T-helper 2 cell treated with Interferon-gamma antibody and Interleukin-4, amounts not matched to agents 5 μg/mL and 100 μg/mL, for 36 hours (primary cell): ENCODE data around the gene AKAP13.

Experiments used
- DNase-seq: peaks from one replicate; pipeline ENCODE4 v3.0.0; 2021; ENCODE audit warnings: low spot score
- H3K27ac Mint-ChIP-seq: one replicate; pipeline ENCODE4 v1.8.0; 2021; ENCODE audit warnings: mild to moderate bottlenecking, mixed read lengths
- H3K27me3 Mint-ChIP-seq: one replicate; pipeline ENCODE4 v1.8.0; 2021; ENCODE audit warnings: low read depth, mixed read lengths
- H3K36me3 Mint-ChIP-seq: one replicate; pipeline ENCODE4 v1.8.0; 2021; ENCODE audit warnings: low read depth, mixed read lengths
- H3K4me1 Mint-ChIP-seq: one replicate; pipeline ENCODE4 v1.8.0; 2021; ENCODE audit warnings: low read depth, mixed read lengths
- H3K4me3 Mint-ChIP-seq: one replicate; pipeline ENCODE4 v1.8.0; 2022; ENCODE audit warnings: mild to moderate bottlenecking, moderate library complexity, mixed read lengths
- H3K9me3 Mint-ChIP-seq: one replicate; pipeline ENCODE4 v1.8.0; 2021; ENCODE audit warnings: mixed read lengths

AKAP13 gene

GRCh38 chr15:85598718-85599398 lies 218.5 kb downstream of the AKAP13 start:
- no peak overlapping the region for H3K27ac Mint-ChIP-seq

DNA sequence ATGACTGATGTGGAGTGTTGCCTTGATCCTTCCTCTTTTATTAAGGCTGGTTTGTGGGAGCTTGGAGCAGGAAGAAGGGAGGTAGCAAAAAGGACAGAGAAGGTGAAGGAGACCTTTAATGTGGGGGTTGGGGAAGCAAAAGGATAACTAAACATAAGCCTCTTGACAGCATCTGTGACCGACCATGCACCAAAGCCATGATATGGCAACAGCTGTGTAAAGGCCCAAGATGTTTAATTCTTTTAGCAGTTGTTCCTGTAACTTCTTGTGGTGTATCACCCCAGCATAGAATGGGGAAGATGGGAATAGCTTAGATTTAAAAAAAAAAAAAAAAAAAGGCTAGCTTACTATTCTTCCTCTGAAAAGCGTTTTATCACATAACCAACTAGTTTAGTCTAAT lies 219.6 kb downstream of the AKAP13 start:
- Mint-ChIP-seq H3K27ac (no peak overlapping the region), H3K9me3 (no peaks in the 10 kb centered on the region), H3K4me1 (peaks cover 44% of the 10 kb centered on the region), H3K27me3 (no peaks in the 10 kb centered on the region), H3K36me3 (peaks cover 28% of the 10 kb centered on the region), H3K4me3 (no peak overlapping the region)
- DNase-seq = no peak

More at GRCh38 chr15:85598718-85599398, 218.5 kb downstream of the AKAP13 start:
- DNase-seq = no peak
- peaks cover 24% of the 10 kb centered on the region for H3K36me3 Mint-ChIP-seq
- H3K27me3 Mint-ChIP-seq = no peaks in the 10 kb centered on the region
- H3K9me3 Mint-ChIP-seq = no peaks in the 10 kb centered on the region
- no peak overlapping the region for H3K4me3 Mint-ChIP-seq
- H3K4me1 Mint-ChIP-seq = peaks cover 50% of the 10 kb centered on the region

DNA sequence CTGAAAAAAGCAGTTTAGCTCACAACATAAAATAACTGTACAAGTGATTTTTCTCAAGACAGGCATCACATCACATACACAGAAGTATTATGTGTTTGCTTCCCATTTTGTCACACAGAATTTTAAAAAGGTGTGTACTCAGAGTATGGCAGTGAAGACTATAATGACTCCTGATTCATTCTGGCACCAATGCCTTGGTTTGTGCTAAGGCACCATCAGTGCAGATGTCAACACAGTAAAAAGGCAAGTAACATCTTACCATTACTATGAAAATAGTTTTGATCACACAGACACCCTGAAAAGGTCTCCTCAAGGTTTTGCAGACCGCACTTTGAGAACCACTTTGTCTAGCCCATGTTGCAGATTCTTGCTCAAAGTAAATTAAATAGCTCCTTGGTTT lies 222.8 kb downstream of the AKAP13 start:
- DNase-seq = no peak
- peaks cover 35% of the 10 kb centered on the region for H3K4me1 Mint-ChIP-seq
- no peaks in the 10 kb centered on the region for H3K27me3 Mint-ChIP-seq
- peaks cover 27% of the 10 kb centered on the region for H3K36me3 Mint-ChIP-seq
- H3K4me3 Mint-ChIP-seq = no peak overlapping the region
- H3K27ac Mint-ChIP-seq = no peak overlapping the region
- H3K9me3 Mint-ChIP-seq = no peaks in the 10 kb centered on the region

DNA sequence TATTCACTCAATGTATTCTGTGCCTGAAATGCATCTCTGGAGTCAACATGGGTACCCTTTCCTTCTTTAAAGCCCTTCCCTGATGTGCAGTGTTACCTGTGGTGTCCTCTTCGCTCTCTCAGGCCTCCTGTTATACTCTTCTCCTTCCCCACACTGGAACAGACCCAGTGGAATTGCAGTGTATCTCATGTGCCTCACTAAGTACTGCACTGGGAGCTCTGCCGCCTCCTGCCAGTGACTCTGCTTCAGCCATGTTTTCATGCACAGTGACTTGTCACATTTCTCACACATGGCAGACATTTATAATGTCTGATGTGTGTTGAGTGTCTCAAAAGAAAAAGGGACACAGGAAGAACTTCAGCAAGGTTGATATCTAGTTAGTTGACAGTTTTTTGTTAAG lies 223.3 kb downstream of the AKAP13 start:
- no peak for DNase-seq
- no peak overlapping the region for H3K4me3 Mint-ChIP-seq
- H3K27ac Mint-ChIP-seq = no peak overlapping the region
- no peaks in the 10 kb centered on the region for H3K27me3 Mint-ChIP-seq
- no peaks in the 10 kb centered on the region for H3K9me3 Mint-ChIP-seq
- peaks cover 27% of the 10 kb centered on the region for H3K36me3 Mint-ChIP-seq
- H3K4me1 Mint-ChIP-seq = peaks cover 34% of the 10 kb centered on the region

DNA sequence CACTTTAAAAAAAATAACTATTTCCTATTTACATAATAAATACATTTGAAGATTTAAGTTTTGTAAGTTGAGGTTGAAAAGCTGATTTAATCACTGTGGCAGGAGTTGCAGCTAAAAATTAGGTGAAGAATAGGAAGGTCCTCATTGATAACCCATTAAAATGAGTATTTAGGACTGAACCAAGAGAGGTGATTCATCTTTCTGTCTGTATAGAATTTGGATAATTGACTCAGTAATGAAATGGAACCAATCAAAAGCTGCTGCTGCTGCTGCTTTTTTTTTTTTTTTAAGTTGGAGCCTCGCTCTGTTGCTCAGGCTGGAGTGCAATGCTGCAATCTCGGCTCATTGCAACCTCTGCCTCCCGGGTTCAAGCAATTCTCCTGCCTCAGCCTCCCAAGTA lies 223.8 kb downstream of the AKAP13 start:
- Mint-ChIP-seq H3K4me1 (peaks cover 34% of the 10 kb centered on the region), H3K9me3 (no peaks in the 10 kb centered on the region), H3K27ac (no peak overlapping the region), H3K27me3 (no peaks in the 10 kb centered on the region), H3K36me3 (peaks cover 26% of the 10 kb centered on the region), H3K4me3 (no peak overlapping the region)
- no peak for DNase-seq

DNA sequence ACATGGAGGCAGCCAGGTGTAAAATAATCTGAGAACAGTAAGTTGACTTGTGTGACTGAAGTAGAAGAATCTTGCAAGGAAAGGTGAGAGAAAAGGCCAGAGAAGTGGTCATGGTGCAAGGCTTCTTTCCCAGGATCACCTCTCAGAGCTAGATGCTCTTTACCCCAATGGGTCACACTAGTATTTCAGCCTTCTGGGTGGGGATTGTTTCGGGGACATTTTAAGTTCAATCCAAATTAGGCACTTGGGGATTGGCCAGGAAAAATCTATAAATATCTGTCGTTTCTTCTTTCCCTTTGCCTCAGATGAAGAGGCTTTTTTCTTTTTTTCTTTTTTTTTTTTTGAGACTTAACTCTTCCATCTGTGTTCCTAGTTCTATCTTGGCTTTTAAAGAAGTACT lies 226.3 kb downstream of the AKAP13 start:
- no peaks in the 10 kb centered on the region for H3K27me3 Mint-ChIP-seq
- H3K36me3 Mint-ChIP-seq = peaks cover 35% of the 10 kb centered on the region
- no peak overlapping the region for H3K4me3 Mint-ChIP-seq
- H3K9me3 Mint-ChIP-seq = no peaks in the 10 kb centered on the region
- no peak for DNase-seq
- H3K4me1 Mint-ChIP-seq = peaks cover 37% of the 10 kb centered on the region
- peak overlapping the region; percentile 58 for H3K27ac Mint-ChIP-seq

DNA sequence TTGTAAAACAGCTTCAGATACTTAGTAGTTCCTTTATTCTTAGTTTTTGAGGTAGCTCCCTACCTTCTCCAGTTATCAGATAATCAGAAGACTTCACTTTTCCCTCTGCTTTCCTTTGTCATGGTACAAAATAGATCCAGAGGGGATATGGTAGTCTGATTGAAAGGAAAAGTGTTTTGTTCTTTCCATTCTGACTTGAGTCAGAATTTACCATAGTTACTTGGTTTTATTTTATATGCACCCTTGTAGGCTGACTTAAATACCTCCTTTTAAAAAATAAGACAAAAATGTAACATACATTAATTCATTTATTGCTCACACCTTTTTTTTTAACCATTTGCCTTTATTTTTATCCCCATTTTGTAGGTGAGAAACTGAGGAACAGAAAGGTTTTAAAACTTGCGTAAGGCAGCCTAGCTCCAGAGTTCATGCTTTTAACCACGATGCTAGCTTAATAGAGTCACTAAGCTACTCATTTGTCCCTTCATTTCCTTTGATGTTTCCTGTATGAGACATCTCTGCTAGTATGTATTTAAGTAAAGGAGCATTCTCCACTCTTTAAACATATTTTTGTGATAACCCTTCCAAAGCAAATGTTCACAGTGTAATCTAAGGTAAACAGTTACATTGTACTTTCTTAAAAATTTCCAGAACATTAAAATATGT lies 226.9 kb downstream of the AKAP13 start:
- Mint-ChIP-seq H3K27ac (peak overlapping the region; percentile 58), H3K4me1 (peaks cover 37% of the 10 kb centered on the region), H3K4me3 (no peak overlapping the region), H3K9me3 (no peaks in the 10 kb centered on the region), H3K36me3 (peaks cover 35% of the 10 kb centered on the region), H3K27me3 (no peaks in the 10 kb centered on the region)
- DNase-seq = no peak

- no peak for DNase-seq
- H3K4me3 Mint-ChIP-seq = no peak overlapping the region
- peaks cover 34% of the 10 kb centered on the region for H3K4me1 Mint-ChIP-seq
- H3K27me3 Mint-ChIP-seq = no peaks in the 10 kb centered on the region
- H3K27ac Mint-ChIP-seq = no peak overlapping the region
- H3K36me3 Mint-ChIP-seq = peaks cover 34% of the 10 kb centered on the region
- H3K9me3 Mint-ChIP-seq = no peaks in the 10 kb centered on the region
Measured at GRCh38 chr15:85607842-85608241, 227.4 kb downstream of the AKAP13 start.

GRCh38 chr15:85609492-85609891 lies 229.1 kb downstream of the AKAP13 start:
- Mint-ChIP-seq H3K4me1 (peaks cover 25% of the 10 kb centered on the region), H3K9me3 (no peaks in the 10 kb centered on the region), H3K4me3 (no peak overlapping the region), H3K36me3 (peaks cover 28% of the 10 kb centered on the region), H3K27me3 (no peaks in the 10 kb centered on the region), H3K27ac (no peak overlapping the region)
- DNase-seq = no peak

- H3K27ac Mint-ChIP-seq = no peak overlapping the region
Measured at GRCh38 chr15:85611361-85611760, 231.0 kb downstream of the AKAP13 start.

GRCh38 chr15:85614059-85614458 lies 233.7 kb downstream of the AKAP13 start:
- Mint-ChIP-seq H3K27me3 (no peaks in the 10 kb centered on the region), H3K27ac (no peak overlapping the region), H3K9me3 (no peaks in the 10 kb centered on the region), H3K36me3 (peaks cover 11% of the 10 kb centered on the region), H3K4me1 (peaks cover 17% of the 10 kb centered on the region), H3K4me3 (no peak overlapping the region)
- no peak for DNase-seq

More at GRCh38 chr15:85611361-85611760, 231.0 kb downstream of the AKAP13 start:
- DNase-seq = no peak
- Mint-ChIP-seq H3K9me3 (no peaks in the 10 kb centered on the region), H3K27me3 (no peaks in the 10 kb centered on the region), H3K4me1 (peaks cover 30% of the 10 kb centered on the region), H3K36me3 (peaks cover 18% of the 10 kb centered on the region), H3K4me3 (no peak overlapping the region)

- peaks cover 8% of the 10 kb centered on the region for H3K36me3 Mint-ChIP-seq
- H3K4me3 Mint-ChIP-seq = no peak overlapping the region
- no peaks in the 10 kb centered on the region for H3K27me3 Mint-ChIP-seq
- DNase-seq = no peak
- H3K27ac Mint-ChIP-seq = no peak overlapping the region
- no peaks in the 10 kb centered on the region for H3K9me3 Mint-ChIP-seq
- H3K4me1 Mint-ChIP-seq = peaks cover 17% of the 10 kb centered on the region
Measured at GRCh38 chr15:85615930-85616329, 235.5 kb downstream of the AKAP13 start.

DNA sequence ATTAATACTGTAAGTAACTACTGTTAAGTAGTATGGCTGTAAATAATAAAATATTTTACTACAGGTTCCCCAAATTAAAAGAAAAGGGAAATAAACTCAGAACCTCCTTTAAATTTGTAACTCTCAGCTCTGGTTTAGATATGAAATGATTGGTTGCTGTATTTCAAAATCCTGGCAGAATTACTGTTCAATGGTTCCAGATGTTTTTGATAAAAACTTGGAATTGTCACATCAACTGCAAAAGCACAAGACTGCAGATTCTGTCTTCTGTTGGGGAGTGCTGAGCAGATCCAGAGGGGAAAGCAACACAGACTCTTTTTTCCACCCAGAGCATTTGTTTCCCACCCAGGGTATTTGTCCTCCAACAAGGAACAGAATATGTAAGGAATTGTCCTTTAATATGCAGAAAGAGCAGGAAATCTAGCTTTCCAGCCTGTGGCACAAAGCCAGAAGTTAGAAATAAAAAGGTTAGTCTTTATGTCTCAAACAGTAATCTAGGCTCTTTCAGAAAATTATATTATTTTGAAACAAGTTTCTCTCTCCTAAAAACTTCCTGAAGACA lies 236.2 kb downstream of the AKAP13 start:
- DNase-seq = no peak
- H3K9me3 Mint-ChIP-seq = no peaks in the 10 kb centered on the region
- no peak overlapping the region for H3K27ac Mint-ChIP-seq
- H3K27me3 Mint-ChIP-seq = no peaks in the 10 kb centered on the region
- peaks cover 11% of the 10 kb centered on the region for H3K4me1 Mint-ChIP-seq
- peaks cover 1% of the 10 kb centered on the region for H3K36me3 Mint-ChIP-seq
- no peak overlapping the region for H3K4me3 Mint-ChIP-seq

- no peak for DNase-seq
- Mint-ChIP-seq H3K4me1 (peaks cover 21% of the 10 kb centered on the region), H3K9me3 (no peaks in the 10 kb centered on the region), H3K27ac (no peak overlapping the region), H3K4me3 (no peak overlapping the region), H3K36me3 (peaks cover 3% of the 10 kb centered on the region), H3K27me3 (no peaks in the 10 kb centered on the region)
Measured at GRCh38 chr15:85618228-85618505, 237.8 kb downstream of the AKAP13 start.
